ENCODE data around the gene MUC5B.

- TF ChIP-seq MAX (IDR thresholded peaks at IDR 0.05; ENCODE audit: insufficient read depth, insufficient read length) (no peak), CTCF (IDR thresholded peaks at IDR 0.05; ENCODE audit: extremely low read depth in 1 of 2, insufficient read depth in 1 of 2, low read depth in 1 of 2, low read length in 2 of 2) (no peak), POLR2A (IDR thresholded peaks at IDR 0.05; ENCODE audit: low read depth, low read length) (no peak), MYC (IDR thresholded peaks at IDR 0.05; ENCODE audit: low read depth, low read length) (no peak), EZH2 (IDR thresholded peaks at IDR 0.05; ENCODE audit: borderline replicate concordance, low read depth, low read length, severe bottlenecking) (no peak), POLR2AphosphoS5 (IDR thresholded peaks at IDR 0.05; ENCODE audit: insufficient read depth, low read depth, low read length) (no peak), JUN (IDR thresholded peaks at IDR 0.05; ENCODE audit: borderline replicate concordance, insufficient read depth, insufficient read length, low read depth) (no peak), FOS (IDR thresholded peaks at IDR 0.05; ENCODE audit: borderline replicate concordance, insufficient read depth, low read length) (no peak), GATA2 (IDR thresholded peaks at IDR 0.05; ENCODE audit: insufficient read depth, insufficient read length, low read depth, low read length) (no peak)
Measured at GRCh38 chr11:1300121-1300520, 77.3 kb downstream of the MUC5B start.

Data from endothelial cell of umbilical vein (primary cell).